GM19240 (cell line): ENCODE data around the gene PGAP1.

ENCODE experiments used
- DNase-seq: peaks from one replicate; pipeline ENCODE4 v3.0.0; 2011; ENCODE audit warnings: low spot score; ENCODE audit not compliant: insufficient read length

Gene PGAP1

GRCh38 chr2:196926562-196927375 lies at the start of gene PGAP1:
Gene PGAP1 (minus strand): TSS chr2:196926707. CDS start chr2:196926616, 91 bp downstream.
- peak; percentile 66 for DNase-seq

- no peak for DNase-seq
Observed at GRCh38 chr2:196974970-196975369, 48.5 kb upstream of the PGAP1 start.

- DNase-seq: no peak
Observed at GRCh38 chr2:196971574-196972279, 45.2 kb upstream of the PGAP1 start.

GRCh38 chr2:196970099-196970498 lies 43.6 kb upstream of the PGAP1 start:
- DNase-seq: no peak

GRCh38 chr2:196968516-196968915 lies 42.0 kb upstream of the PGAP1 start:
- DNase-seq: no peak

- no peak for DNase-seq
Observed at GRCh38 chr2:196967775-196968174, 41.3 kb upstream of the PGAP1 start.

- DNase-seq: no peak
Observed at GRCh38 chr2:196967116-196967515, 40.6 kb upstream of the PGAP1 start.

GRCh38 chr2:196966061-196966460 lies 39.6 kb upstream of the PGAP1 start:
- no peak for DNase-seq

GRCh38 chr2:196965651-196966050 lies 39.1 kb upstream of the PGAP1 start:
- DNase-seq: no peak

GRCh38 chr2:196963961-196964360 lies 37.5 kb upstream of the PGAP1 start:
- DNase-seq: no peak

- DNase-seq: no peak
Observed at GRCh38 chr2:196963043-196963442, 36.5 kb upstream of the PGAP1 start.

- no peak for DNase-seq
Observed at GRCh38 chr2:196962325-196962724, 35.8 kb upstream of the PGAP1 start.

GRCh38 chr2:196961889-196962288 lies 35.4 kb upstream of the PGAP1 start:
- DNase-seq: no peak

GRCh38 chr2:196959734-196960338 lies 33.3 kb upstream of the PGAP1 start:
- DNase-seq: no peak

- DNase-seq: no peak
Observed at GRCh38 chr2:196959281-196959680, 32.8 kb upstream of the PGAP1 start.

- no peak for DNase-seq
Observed at GRCh38 chr2:196957881-196958525, 31.5 kb upstream of the PGAP1 start.

- DNase-seq: no peak
Observed at GRCh38 chr2:196957442-196957841, 30.9 kb upstream of the PGAP1 start.

GRCh38 chr2:196956069-196956468 lies 29.6 kb upstream of the PGAP1 start:
- no peak for DNase-seq

- no peak for DNase-seq
Observed at GRCh38 chr2:196955036-196955435, 28.5 kb upstream of the PGAP1 start.

GRCh38 chr2:196954001-196954400 lies 27.5 kb upstream of the PGAP1 start:
- no peak for DNase-seq

GRCh38 chr2:196952936-196953335 lies 26.4 kb upstream of the PGAP1 start:
- DNase-seq: no peak

- no peak for DNase-seq
Observed at GRCh38 chr2:196951973-196952372, 25.5 kb upstream of the PGAP1 start.
